Hepatocyte (in vitro differentiated cells): Measurements from ENCODE around the gene MYLK3. TPM values are rescaled to one million over a fixed set of nuclear protein-coding genes. Genes with fewer than 3 reads are reported as not detected.
A peak's percentile ranks its signal among the peaks of the same experiment; 100 is the strongest.
"Not testable (repeated sequence)": the region's sequence is repeated elsewhere in the genome, so short reads cannot be mapped to it uniquely, and the experiment has no call there.

Source experiments
- DNase-seq: peaks from one replicate; pipeline ENCODE4 v3.0.0-alpha.2; 2016; ENCODE audit warnings: low spot score
- H2AFZ ChIP-seq: fragments of 200-600 bp; sonication (generic); 2 replicates; pipeline ENCODE4 v1.6.0; 2016; ENCODE audit warnings: antibody characterized with exemption, mild to moderate bottlenecking
- H3K27ac ChIP-seq: fragments of 200-600 bp; sonication (generic); 2 replicates; pipeline ENCODE4 v1.5.1; 2016; ENCODE audit warnings: mild to moderate bottlenecking
- H3K27me3 ChIP-seq: fragments of 200-600 bp; sonication (generic); 2 replicates; pipeline ENCODE4 v1.6.1; 2016
- H3K36me3 ChIP-seq: fragments of 200-600 bp; sonication (generic); replicated peaks from 2 replicates; pipeline ENCODE4 v1.5.1; 2016; ENCODE audit warnings: low read depth; ENCODE audit not compliant: insufficient read depth
- H3K4me1 ChIP-seq: fragments of 200-600 bp; sonication (generic); 2 replicates; pipeline ENCODE4 v1.5.1; 2016; ENCODE audit warnings: mild to moderate bottlenecking, moderate library complexity; ENCODE audit not compliant: insufficient read depth
- H3K4me2 ChIP-seq: fragments of 200-600 bp; sonication (generic); 2 replicates; pipeline ENCODE4 v1.6.0; 2016
- H3K4me3 ChIP-seq: fragments of 200-600 bp; sonication (generic); 2 replicates; pipeline ENCODE4 v1.5.1; 2016; ENCODE audit warnings: mild to moderate bottlenecking
- H3K79me2 ChIP-seq: fragments of 200-600 bp; sonication (generic); 2 replicates; pipeline ENCODE4 v1.6.0; 2017; ENCODE audit warnings: mild to moderate bottlenecking
- H3K9me2 ChIP-seq: fragments of 200-600 bp; sonication (generic); replicated peaks from 2 replicates; pipeline ENCODE4 v1.6.0; 2017; ENCODE audit warnings: mild to moderate bottlenecking; ENCODE audit not compliant: insufficient read depth
- H3K9me3 ChIP-seq: fragments of 200-600 bp; sonication (generic); 2 replicates; pipeline ENCODE4 v1.5.1; 2016; ENCODE audit warnings: low read depth, mild to moderate bottlenecking
- H4K20me1 ChIP-seq: fragments of 200-600 bp; sonication (generic); 2 replicates; pipeline ENCODE4 v1.6.0; 2016; ENCODE audit warnings: mild to moderate bottlenecking; ENCODE audit not compliant: insufficient read depth, poor library complexity, severe bottlenecking
- EZH2 ChIP-seq: fragments of 200-600 bp; sonication (generic); IDR thresholded peaks from 2 replicates; pipeline ENCODE4 v1.6.1; 2016; ENCODE audit warnings: antibody characterized with exemption, mild to moderate bottlenecking, borderline replicate concordance
- EZH2phosphoT487 ChIP-seq: fragments of 200-600 bp; sonication (generic); IDR thresholded peaks from one replicate; pipeline ENCODE4 v1.6.1; 2018; ENCODE audit warnings: antibody characterized with exemption, mild to moderate bottlenecking, low read depth, moderate library complexity; ENCODE audit not compliant: unreplicated experiment, severe bottlenecking
- WGBS: methylation state at CpG from one replicate; pipeline ENCODE4 v1.1.6; 2016; ENCODE audit warnings: low lambda C conversion rate; ENCODE audit errors: missing lambda C conversion rate; 5-methylcytosine and 5-hydroxymethylcytosine counted together
- polyA plus RNA-seq: library from polyadenylated mRNA; unstranded; fragments of >200 nt; fragmentation: Nextera tagmentation; extraction: Ambion mirVana; gene quantifications from 2 replicates; pipeline ENCODE4 v1.2.1, GENCODE V29; 2016
- total RNA-seq: library from RNA; depleted of rRNA; stranded (reverse); fragments of >200 nt; gene quantifications from 2 replicates; pipeline ENCODE4 v1.2.3, GENCODE V29; 2014
- TF ChIP-seq, protein P1 (sequence below): fragments of 200-600 bp; sonication (generic); IDR thresholded peaks from 2 replicates; pipeline ENCODE4 v1.5.1; 2016; ENCODE audit warnings: antibody characterized with exemption, mild to moderate bottlenecking; ENCODE audit not compliant: poor library complexity

The MYLK3 gene
- total and polyA plus RNA-seq, 2 experiments from 2014 or later: 1.9 to 6.5 TPM

GRCh38 chr16:46788891-46789474, 40.8 kb upstream of the MYLK3 start:
- Histone ChIP-seq H4K20me1 (no peaks in the 10 kb centered on the region), H2AFZ (peak overlapping the region; percentile 36), H3K9me3 (peaks cover 6% of the 10 kb centered on the region), H3K79me2 (no peaks in the 10 kb centered on the region), H3K4me2 (peak overlapping the region; percentile 89), H3K4me1 (peaks cover 11% of the 10 kb centered on the region), H3K27ac (no peak overlapping the region), H3K36me3 (no peaks in the 10 kb centered on the region), H3K27me3 (no peaks in the 10 kb centered on the region), H3K9me2 (no peaks in the 10 kb centered on the region), H3K4me3 (no peak overlapping the region)
- DNase-seq: no peak
- TF ChIP-seq, protein P1, sequence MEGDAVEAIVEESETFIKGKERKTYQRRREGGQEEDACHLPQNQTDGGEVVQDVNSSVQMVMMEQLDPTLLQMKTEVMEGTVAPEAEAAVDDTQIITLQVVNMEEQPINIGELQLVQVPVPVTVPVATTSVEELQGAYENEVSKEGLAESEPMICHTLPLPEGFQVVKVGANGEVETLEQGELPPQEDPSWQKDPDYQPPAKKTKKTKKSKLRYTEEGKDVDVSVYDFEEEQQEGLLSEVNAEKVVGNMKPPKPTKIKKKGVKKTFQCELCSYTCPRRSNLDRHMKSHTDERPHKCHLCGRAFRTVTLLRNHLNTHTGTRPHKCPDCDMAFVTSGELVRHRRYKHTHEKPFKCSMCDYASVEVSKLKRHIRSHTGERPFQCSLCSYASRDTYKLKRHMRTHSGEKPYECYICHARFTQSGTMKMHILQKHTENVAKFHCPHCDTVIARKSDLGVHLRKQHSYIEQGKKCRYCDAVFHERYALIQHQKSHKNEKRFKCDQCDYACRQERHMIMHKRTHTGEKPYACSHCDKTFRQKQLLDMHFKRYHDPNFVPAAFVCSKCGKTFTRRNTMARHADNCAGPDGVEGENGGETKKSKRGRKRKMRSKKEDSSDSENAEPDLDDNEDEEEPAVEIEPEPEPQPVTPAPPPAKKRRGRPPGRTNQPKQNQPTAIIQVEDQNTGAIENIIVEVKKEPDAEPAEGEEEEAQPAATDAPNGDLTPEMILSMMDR: no peak
- TF ChIP-seq EZH2phosphoT487: no peak
- 66% methylated on average over 3 of the region's 3 CpGs for WGBS

GRCh38 chr16:46787909-46788308, 39.8 kb upstream of the MYLK3 start:
- H3K4me3 ChIP-seq: no peak overlapping the region
- no peaks in the 10 kb centered on the region for H4K20me1 ChIP-seq
- no peaks in the 10 kb centered on the region for H3K79me2 ChIP-seq
- no peak for DNase-seq
- 88% methylated on average over 1 of the region's 1 CpG for WGBS
- H3K4me1 ChIP-seq: peaks cover 11% of the 10 kb centered on the region
- no peaks in the 10 kb centered on the region for H3K36me3 ChIP-seq
- no peak overlapping the region for H3K4me2 ChIP-seq
- TF ChIP-seq EZH2phosphoT487: no peak
- TF ChIP-seq, protein P1: no peak
- no peak overlapping the region for H2AFZ ChIP-seq
- no peak overlapping the region for H3K27ac ChIP-seq
- H3K9me3 ChIP-seq: peaks cover 6% of the 10 kb centered on the region
- H3K9me2 ChIP-seq: no peaks in the 10 kb centered on the region
- no peaks in the 10 kb centered on the region for H3K27me3 ChIP-seq

DNA sequence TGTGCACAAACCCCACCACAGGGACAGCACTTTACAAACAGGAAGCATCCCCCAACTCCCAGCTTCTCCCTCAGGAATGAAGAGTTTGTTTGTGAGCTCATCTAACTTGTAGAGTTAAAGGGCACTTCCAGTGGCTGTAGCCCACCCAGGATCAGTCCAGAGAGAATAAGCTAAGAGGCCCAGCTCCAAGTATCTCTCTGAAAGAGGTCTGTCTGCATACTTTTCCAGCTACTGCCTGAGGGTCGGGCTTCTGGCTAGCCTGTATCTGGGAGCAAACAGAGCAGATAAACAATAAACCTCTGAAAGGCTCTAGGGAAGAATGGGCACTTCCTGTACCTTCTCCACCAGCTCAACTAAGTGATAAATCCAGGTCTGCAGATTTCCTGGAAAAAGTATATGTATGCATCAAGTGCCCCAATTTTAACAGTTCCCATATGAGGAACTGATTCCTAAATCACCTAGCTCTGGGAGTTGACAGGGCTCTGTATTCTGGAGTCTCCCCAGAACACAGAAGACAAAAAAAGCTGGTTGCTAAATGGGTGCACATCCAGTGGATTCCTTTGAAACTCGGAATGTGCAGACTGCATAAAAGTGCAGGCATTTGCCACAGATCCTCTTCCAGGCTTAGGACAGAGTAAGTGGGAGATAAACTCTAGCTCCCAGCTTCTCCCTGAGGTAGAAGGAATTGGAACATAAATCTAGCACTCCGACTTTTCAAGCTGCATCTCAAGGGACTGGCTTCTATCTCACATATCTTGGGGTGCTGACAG, 37.1 kb upstream of the MYLK3 start:
- no peaks in the 10 kb centered on the region for H3K27me3 ChIP-seq
- TF ChIP-seq EZH2 (no peak), EZH2phosphoT487 (no peak)
- TF ChIP-seq, protein P1: no peak
- no peaks in the 10 kb centered on the region for H3K79me2 ChIP-seq
- H3K4me3 ChIP-seq: no peak overlapping the region
- H3K4me1 ChIP-seq: peaks cover 11% of the 10 kb centered on the region
- 19% methylated on average over 3 of the region's 3 CpGs for WGBS
- H3K27ac ChIP-seq: peak overlapping the region; percentile 49
- no peaks in the 10 kb centered on the region for H4K20me1 ChIP-seq
- no peaks in the 10 kb centered on the region for H3K36me3 ChIP-seq
- H3K9me3 ChIP-seq: peaks cover 6% of the 10 kb centered on the region
- no peaks in the 10 kb centered on the region for H3K9me2 ChIP-seq
- no peak overlapping the region for H2AFZ ChIP-seq
- no peak for DNase-seq
- H3K4me2 ChIP-seq: peak overlapping the region; percentile 21

- not testable (repeated sequence) for H3K9me2 ChIP-seq
Observed at GRCh38 chr16:46784569-46784968, 36.4 kb upstream of the MYLK3 start.

More at GRCh38 chr16:46784569-46784968, 36.4 kb upstream of the MYLK3 start:
- Histone ChIP-seq H3K4me2 (peak overlapping the region; percentile 21), H3K4me1 (peaks cover 11% of the 10 kb centered on the region), H3K27ac (peak overlapping the region; percentile 49)
- not testable (repeated sequence) for H2AFZ ChIP-seq, H3K36me3 ChIP-seq, DNase-seq, H3K9me3 ChIP-seq, H4K20me1 ChIP-seq, H3K27me3 ChIP-seq, H3K79me2 ChIP-seq, H3K4me3 ChIP-seq
- WGBS: 72% methylated on average over 2 of the region's 2 CpGs
